Heart left ventricle (tissue), 16 donors: Measurements from ENCODE around the gene COL17A1. TPM values are rescaled to one million over a fixed set of nuclear protein-coding genes. Genes with fewer than 3 reads are reported as not detected.

Source experiments
- ATAC-seq, 4 donors: fragments of 200-7000 bp; cut with Tn5 transposase; one replicate each; pipeline ENCODE4 v1.9.1; 2020 to 2022; ENCODE audit warnings: moderate library complexity in 4 of 4, mild to moderate bottlenecking in 3 of 4, moderate number of reproducible peaks in 1 of 4
- DNase-seq, 5 donors: peaks; one replicate each; pipeline ENCODE4 v3.0.0-alpha.2; 2020
- H3K27ac ChIP-seq, 12 donors: fragments of 200-600 bp; sonication (generic) in 4 of 12; one replicate each; pipeline versions ENCODE4 v1.5.0 to v1.8.0; 2016 to 2022; ENCODE audit warnings: mild to moderate bottlenecking in 2 of 12
- H3K27me3 ChIP-seq, 9 donors: fragments of 200-600 bp; sonication (generic) in 2 of 9; one replicate each; pipeline versions ENCODE4 v1.5.1 to v1.8.0; 2016 to 2022; ENCODE audit warnings: mild to moderate bottlenecking in 3 of 9
- H3K36me3 ChIP-seq, 9 donors: fragments of 200-600 bp; sonication (generic) in 2 of 9; one replicate each; pipeline versions ENCODE4 v1.5.0 to v1.8.0; 2018 to 2022; ENCODE audit warnings: mild to moderate bottlenecking in 2 of 9
- H3K4me1 ChIP-seq, 12 donors: fragments of 200-600 bp; sonication (generic) in 4 of 12; one replicate each; pipeline versions ENCODE4 v1.5.0 to v1.8.0; 2016 to 2022; ENCODE audit warnings: mild to moderate bottlenecking in 3 of 12
- H3K4me3 ChIP-seq, 12 donors: fragments of 200-600 bp; sonication (generic) in 4 of 12; one replicate each; pipeline versions ENCODE4 v1.5.0 to v1.8.0; 2017 to 2022; ENCODE audit warnings: mild to moderate bottlenecking in 9 of 12, moderate library complexity in 4 of 12
- H3K9me3 ChIP-seq, 12 donors: fragments of 200-600 bp; sonication (generic) in 4 of 12; one replicate each; pipeline versions ENCODE4 v1.5.0 to v1.8.0; 2016 to 2022; ENCODE audit warnings: mild to moderate bottlenecking in 1 of 12
- CTCF ChIP-seq, 12 donors: fragments of 200-600 bp; sonication (generic) in 4 of 12; IDR thresholded peaks; one replicate each; pipeline versions ENCODE4 v1.5.0 to v1.8.0; 2018 to 2022; ENCODE audit warnings: antibody characterized with exemption in 12 of 12, mild to moderate bottlenecking in 5 of 12
- POLR2A ChIP-seq, 2 donors: fragments of 450-650 bp; IDR thresholded peaks; one replicate each; pipeline ENCODE4 v1.6.1; 2017; ENCODE audit warnings: antibody characterized with exemption in 2 of 2, mild to moderate bottlenecking in 2 of 2, moderate library complexity in 2 of 2
- WGBS, 4 donors: extraction: QIAGEN DNeasy Blood & Tissue Kit in 2 of 4; methylation state at CpG; one replicate each; pipeline versions ENCODE4 v1.1.5 to v1.1.7; 2013 to 2018; 5-methylcytosine and 5-hydroxymethylcytosine counted together
- intact Hi-C, 10 donors: fragments of 100-400 bp; cut with DNase I; formaldehyde crosslinking; loops; one replicate each; pipeline versions ENCODE4 v1.11.1 to v1.14.2; 2022
- polyA plus RNA-seq, 2 donors: library from polyadenylated mRNA; stranded (reverse); fragments of 200-250 nt; gene quantifications; one replicate each; pipeline ENCODE4 v1.2.3, GENCODE V29; 2013
- total RNA-seq, 9 donors: library from RNA; depleted of rRNA in 2 of 9; stranded (reverse); fragments of >200 nt in 2 of 9; fragmentation: NEBNext Ultra II Directional in 3 of 9; extraction: Animal tissue kit (Norgen Biotek cat#: 25700) in 3 of 9; gene quantifications; one replicate each; pipeline versions ENCODE4 v1.1.0 to v1.2.4, GENCODE V29; 2016 to 2023
- donor health status: ischemic (EF 13 %, LVEDD 7.1; RV severe dilation, severe dysfunction).
- donor health status: healthy with polysubstance abuse.
- donor health status: DM: no; HTN: yes; CAD: no.
- donor health status: DM: no; HTN: no; CAD: no.
- donor health status: ischemic (EF 25% LVEDD 6.9; RV normal size, moderate dysfunction).
- donor health status: ischemic (EF 25% LVEDD 5.7; RV mildly dilated, moderate dysfunction).
- donor health status: healthy.
- donor health status: DM: yes; HTN: yes; CAD: no.
- donor health status: ischemic (EF 35%, LVEDD 5.7; RV mildly dilated, moderate dysfunction).
- donor health status: nonischemic (EF 11% LVEDD 7.7; RV severe dilation, severe dysfunction).
- donor health status: DM: yes; HTN: yes; CAD: no.
- donor health status: PGD.
- donor health status: ischemic (EF 29% LVEDD 5.4; RV normal size, mild dysfunction).
- donor health status: nonischemic (EF 23%, LVEDD 6.1; RV moderate dilation, normal function).

COL17A1 gene
- total and polyA plus RNA-seq, 11 donors, result 0.28 to 2.2 (median 0.37) TPM; not detected in 6

GRCh38 chr10:104013489-104013888 lies 72.2 kb downstream of the COL17A1 start:
- DNase-seq, result no peak
- no peaks in the 10 kb centered on the region for H3K9me3 ChIP-seq
- TF ChIP-seq CTCF (IDR thresholded peaks at IDR 0.05) (no peak), POLR2A (IDR thresholded peaks at IDR 0.05) (no peak)
- ATAC-seq, result no peak
- 95 to 96% (median 95%) methylated on average over 4 of the region's 4 CpGs for WGBS, 4 donors
- H3K27ac ChIP-seq, result no peak overlapping the region
- H3K36me3 ChIP-seq, result peaks cover 0 to 87% (median 61%) of the 10 kb centered on the region in 9 donors
- no peaks in the 10 kb centered on the region for H3K4me1 ChIP-seq
- H3K27me3 ChIP-seq, result no peaks in the 10 kb centered on the region
- H3K4me3 ChIP-seq, result no peak overlapping the region
- intact Hi-C loops, result no loop called here

DNA sequence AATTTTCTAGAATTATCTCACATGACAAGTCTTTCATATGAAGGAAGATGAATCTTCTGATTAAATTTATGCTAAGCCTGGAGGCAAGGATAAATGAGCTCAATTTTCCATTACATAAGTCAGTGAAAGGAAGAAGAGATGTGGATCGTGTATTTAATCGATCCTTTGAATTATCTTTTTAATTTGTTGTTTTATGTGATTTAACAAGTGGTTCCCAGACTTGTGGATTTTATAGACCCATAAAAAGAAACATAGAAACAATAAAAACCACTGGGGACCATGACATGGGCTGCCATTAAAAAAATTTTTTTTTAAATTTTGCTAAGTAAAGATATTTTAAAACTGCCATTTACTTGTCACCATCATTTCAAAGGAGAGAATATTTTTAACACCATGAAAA lies 73.8 kb downstream of the COL17A1 start:
- Histone ChIP-seq H3K27ac (no peak overlapping the region), H3K9me3 (no peaks in the 10 kb centered on the region), H3K36me3 (peaks cover 0 to 89% (median 70%) of the 10 kb centered on the region in 9 donors), H3K4me3 (no peak overlapping the region), H3K27me3 (no peaks in the 10 kb centered on the region), H3K4me1 (no peaks in the 10 kb centered on the region)
- no peak for ATAC-seq
- 88 to 94% (median 89%) methylated on average over 2 of the region's 2 CpGs for WGBS, 4 donors
- intact Hi-C loops, result no loop called here
- no peak for TF ChIP-seq CTCF (IDR thresholded peaks at IDR 0.05)
- no peak for TF ChIP-seq POLR2A (IDR thresholded peaks at IDR 0.05)
- DNase-seq, result no peak

GRCh38 chr10:104005172-104005863 lies 80.4 kb downstream of the COL17A1 start:
- DNase-seq, result no peak
- no peak overlapping the region for H3K4me3 ChIP-seq
- H3K4me1 ChIP-seq, result no peaks in the 10 kb centered on the region
- H3K27ac ChIP-seq, result no peak overlapping the region
- H3K27me3 ChIP-seq, result no peaks in the 10 kb centered on the region
- peaks cover 0 to 100% (median 97%) of the 10 kb centered on the region in 9 donors for H3K36me3 ChIP-seq
- 93 to 94% (median 93%) methylated on average over 8 of the region's 8 CpGs for WGBS, 4 donors
- TF ChIP-seq POLR2A (IDR thresholded peaks at IDR 0.05) (no peak), CTCF (IDR thresholded peaks at IDR 0.05) (no peak)
- intact Hi-C loops, result no loop called here
- no peak for ATAC-seq
- no peaks in the 10 kb centered on the region for H3K9me3 ChIP-seq

DNA sequence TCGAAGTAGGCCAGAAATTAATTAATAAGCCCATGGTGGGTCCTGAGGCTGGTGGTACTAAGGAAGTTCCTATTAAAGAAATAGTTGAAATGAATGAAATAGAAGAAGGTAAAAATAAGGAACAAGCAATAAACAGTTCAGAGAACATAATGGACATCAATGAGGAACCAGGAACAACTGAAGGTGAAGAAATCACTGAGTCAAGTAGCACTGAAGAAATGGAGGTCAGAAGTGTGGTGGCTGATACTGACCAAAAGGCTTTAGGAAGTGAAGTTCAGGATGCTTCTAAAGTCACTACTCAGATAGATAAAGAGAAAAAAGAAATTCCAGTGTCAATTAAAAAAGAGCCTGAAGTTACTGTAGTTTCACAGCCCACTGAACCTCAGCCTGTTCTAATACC lies 82.8 kb downstream of the COL17A1 start:
- H3K4me1 ChIP-seq, result peaks cover 0 to 3% (median 0%) of the 10 kb centered on the region in 12 donors
- H3K27me3 ChIP-seq, result no peaks in the 10 kb centered on the region
- no peak overlapping the region for H3K4me3 ChIP-seq
- WGBS, 4 donors, result 91 to 100% (median 96%) methylated on average over 1 of the region's 1 CpG
- ATAC-seq, result no peak
- no peak overlapping the region for H3K27ac ChIP-seq
- DNase-seq, result no peak
- TF ChIP-seq POLR2A (IDR thresholded peaks at IDR 0.05), result no peak
- no peak for TF ChIP-seq CTCF (IDR thresholded peaks at IDR 0.05)
- H3K9me3 ChIP-seq, result no peaks in the 10 kb centered on the region
- intact Hi-C loops, result no loop called here
- peaks cover 0 to 99% (median 97%) of the 10 kb centered on the region in 9 donors for H3K36me3 ChIP-seq
